GM12878 (cell line): ENCODE measurements around the gene LGALS3. TPM values are rescaled to one million over a fixed set of nuclear protein-coding genes. Genes with fewer than 3 reads are reported as not detected.

Source experiments
- ATAC-seq: fragments of 200-7000 bp; cut with Tn5 transposase; 3 replicates; pipeline ENCODE4 v1.9.1; 2020; ENCODE audit warnings: mild to moderate bottlenecking, moderate library complexity
- BruUV-seq: library from RNA; stranded (reverse); fragments of 400-500 nt; replicated peaks from 2 replicates; lab custom pipeline; 2021; lab: Mats Ljungman, UMichigan
- CTCF ChIA-PET: fragments of 300-600 bp; sonication (Branson Sonifier 250); formaldehyde crosslinking; extraction: SDS; loops from one replicate; lab custom pipeline; 2021; ENCODE audit warnings: inconsistent platforms; lab: Yijun Ruan, JAX
- POLR2A ChIA-PET: fragments of 350-600 bp; formaldehyde crosslinking; extraction: SDS; loops from one replicate; lab custom pipeline; 2021; ENCODE audit warnings: inconsistent platforms; lab: Charles Lee
- RAD21 ChIA-PET: fragments of 300-600 bp; sonication (Branson Sonifier 250); formaldehyde crosslinking; loops from one replicate; lab custom pipeline; 2023; ENCODE audit warnings: antibody characterized with exemption; ENCODE audit not compliant: unreplicated experiment; lab: Charles Lee
- SMC1A ChIA-PET: fragments of 300-600 bp; sonication (Branson Sonifier 250); formaldehyde crosslinking; loops from one replicate; lab custom pipeline; 2023; ENCODE audit not compliant: unreplicated experiment, uncharacterized antibody; lab: Charles Lee
- DNase-seq: peaks from one replicate; pipeline ENCODE4 v3.0.0-alpha.2; 2011; ENCODE audit warnings: low read depth, low spot score
- FAIRE-seq: peaks from 3 replicates; lab custom pipeline; 2011; peaks lifted over from hg19 to GRCh38; lab: Jason Lieb, UNC
- H2AFZ ChIP-seq: 2 replicates; pipeline ENCODE4 v1.6.0; 2011; ENCODE audit warnings: low read depth, low read length, control low read depth; ENCODE audit not compliant: control insufficient read depth
- H3K27ac ChIP-seq: 2 replicates; pipeline ENCODE4 v1.5.1; 2011; ENCODE audit warnings: control low read depth; ENCODE audit not compliant: control insufficient read depth, insufficient read depth
- H3K27me3 ChIP-seq, 2 experiments: replicated peaks in 1 of 2; 2 replicates each; pipeline versions ENCODE4 v1.6.0 to v1.6.1; 2011; ENCODE audit warnings: low read length in 1 of 2; ENCODE audit not compliant: control insufficient read depth in 2 of 2, insufficient read depth in 2 of 2
- H3K36me3 ChIP-seq, 2 experiments: 2 replicates each; pipeline ENCODE4 v1.5.1; 2011; ENCODE audit warnings: low read length in 1 of 2; ENCODE audit not compliant: control insufficient read depth in 2 of 2, insufficient read depth in 2 of 2
- H3K4me1 ChIP-seq: 2 replicates; pipeline ENCODE4 v1.6.1; 2011; ENCODE audit warnings: mild to moderate bottlenecking, low read length, moderate library complexity, mixed read lengths; ENCODE audit not compliant: control insufficient read depth, insufficient read depth
- H3K4me2 ChIP-seq: 2 replicates; pipeline ENCODE4 v1.6.0; 2011; ENCODE audit warnings: control low read depth; ENCODE audit not compliant: control insufficient read depth, insufficient read depth
- H3K4me3 ChIP-seq: fragments of 200-600 bp; sonication (generic); 2 replicates; pipeline ENCODE4 v1.5.1; 2016
- H3K79me2 ChIP-seq: 2 replicates; pipeline ENCODE4 v1.6.0; 2011; ENCODE audit warnings: low read length; ENCODE audit not compliant: control insufficient read depth, insufficient read depth
- H3K9ac ChIP-seq: 2 replicates; pipeline ENCODE4 v1.8.0; 2011; ENCODE audit warnings: low read length, control low read depth, mixed read lengths; ENCODE audit not compliant: control insufficient read depth, insufficient read depth
- H3K9me3 ChIP-seq: replicated peaks from 3 replicates; pipeline ENCODE4 v1.5.1; 2011; ENCODE audit warnings: mild to moderate bottlenecking, low read length; ENCODE audit not compliant: control insufficient read depth, insufficient read depth
- H4K20me1 ChIP-seq: 2 replicates; pipeline ENCODE4 v1.6.0; 2011; ENCODE audit not compliant: control insufficient read depth, insufficient read depth
- BCL11A ChIP-seq: IDR thresholded peaks from 2 replicates; pipeline ENCODE4 v1.6.1; 2011; ENCODE audit warnings: low read depth, low read length
- CHD4 ChIP-seq: fragments of 200-600 bp; sonication (generic); IDR thresholded peaks from 2 replicates; pipeline ENCODE4 v1.6.1; 2016; ENCODE audit warnings: mild to moderate bottlenecking
- CREB1 ChIP-seq: IDR thresholded peaks from 2 replicates; pipeline ENCODE4 v1.6.1; 2012; ENCODE audit warnings: low read depth, mild to moderate bottlenecking, inconsistent platforms
- EGR1 ChIP-seq, 2 experiments: IDR thresholded peaks; 1 replicate in 1 of 2; 2 replicates in 1 of 2; pipeline ENCODE4 v1.6.1; 2011 to 2012; ENCODE audit warnings: low read depth in 2 of 2, low read length in 2 of 2, borderline replicate concordance in 1 of 2, mild to moderate bottlenecking in 1 of 2, moderate library complexity in 1 of 2
- MYB ChIP-seq: fragments of 150-350 bp; IDR thresholded peaks from 2 replicates; pipeline ENCODE4 v1.6.1; 2014; ENCODE audit warnings: mild to moderate bottlenecking, low read depth, low read length, borderline replicate concordance
- NBN ChIP-seq: fragments of 450-650 bp; IDR thresholded peaks from 2 replicates; pipeline ENCODE4 v1.6.1; 2016
- NFIC ChIP-seq: IDR thresholded peaks from 2 replicates; pipeline ENCODE4 v1.6.1; 2012; ENCODE audit warnings: low read depth, mild to moderate bottlenecking, inconsistent platforms, low read length, moderate library complexity
- NFYA ChIP-seq: IDR thresholded peaks from 2 replicates; pipeline ENCODE4 v1.6.1; 2011; ENCODE audit warnings: low read depth, mild to moderate bottlenecking, low read length, improper control_type of control experiment, borderline replicate concordance
- NR2C1 ChIP-seq: fragments of 450-650 bp; IDR thresholded peaks from 2 replicates; pipeline ENCODE4 v1.6.1; 2017; ENCODE audit warnings: antibody characterized with exemption, mild to moderate bottlenecking, moderate library complexity
- PAX8 ChIP-seq: fragments of 450-650 bp; IDR thresholded peaks from 2 replicates; pipeline ENCODE4 v1.6.1; 2017; ENCODE audit warnings: mild to moderate bottlenecking, moderate library complexity
- SIN3A ChIP-seq: IDR thresholded peaks from 2 replicates; pipeline ENCODE4 v1.6.1; 2012; ENCODE audit warnings: low read depth, low read length, improper control_type of control experiment
- STAT3 ChIP-seq: IDR thresholded peaks from 2 replicates; pipeline ENCODE4 v1.6.1; 2011; ENCODE audit warnings: low read depth, low read length, improper control_type of control experiment
- WGBS: methylation state at CpG from one replicate; pipeline ENCODE4 v1.1.6; 2016; ENCODE audit warnings: low lambda C conversion rate; ENCODE audit not compliant: insufficient replicate concordance, insufficient coverage; ENCODE audit errors: missing lambda C conversion rate; 5-methylcytosine and 5-hydroxymethylcytosine counted together
- in situ Hi-C: fragments of 300-500 bp; cut with MboI; formaldehyde crosslinking; loops from 9 replicates; pipeline ENCODE4 v1.14.3; 2018; ENCODE audit warnings: mixed read lengths
- intact Hi-C: fragments of 100-400 bp; cut with micrococcal nuclease; formaldehyde crosslinking; loops from one replicate; pipeline ENCODE4 v1.14.2; 2022; ENCODE audit not compliant: unreplicated experiment
- polyA plus RNA-seq, 11 experiments: library from polyadenylated mRNA; depleted of rRNA in 4 of 11; unstranded in 6 of 11; stranded (reverse) in 5 of 11; fragments of >200 nt; fragmentation: Nextera tagmentation in 4 of 11; fragmentation: Illumina TruSeq in 1 of 11; extraction: Ambion mirVana in 4 of 11; extraction: Trizol in 1 of 11; gene quantifications; 1 replicate in 1 of 11; 2 replicates in 10 of 11; pipeline versions ENCODE4 v1.2.1 to v1.2.3, GENCODE V29; 2011 to 2016; ENCODE audit warnings: inconsistent platforms in 2 of 11, missing spikeins in 2 of 11, low read depth in 1 of 11
- total RNA-seq, 4 experiments: library from RNA; depleted of rRNA in 3 of 4; stranded (reverse); fragments of >200 nt in 3 of 4; fragmentation: Illumina TruSeq in 1 of 4; extraction: Trizol in 1 of 4; gene quantifications; 2 replicates each; pipeline versions ENCODE4 v1.2.1 to v1.2.3, GENCODE V29; 2013 to 2021
- TF ChIP-seq, protein P1 (sequence below): fragments of 450-650 bp; IDR thresholded peaks from 2 replicates; pipeline ENCODE4 v1.6.1; 2017; ENCODE audit warnings: borderline replicate concordance
- TF ChIP-seq, protein P2 (sequence below): fragments of 450-650 bp; IDR thresholded peaks from 2 replicates; pipeline ENCODE4 v1.6.1; 2017; ENCODE audit warnings: antibody characterized with exemption, mild to moderate bottlenecking, moderate library complexity

The LGALS3 gene
- total and polyA plus RNA-seq, 10 of the 15 experiments (the other 5 are each of a cell fraction or from before 2014, with no cell fraction given) = 1.5 to 34.2 (median 18.4) TPM

DNA sequence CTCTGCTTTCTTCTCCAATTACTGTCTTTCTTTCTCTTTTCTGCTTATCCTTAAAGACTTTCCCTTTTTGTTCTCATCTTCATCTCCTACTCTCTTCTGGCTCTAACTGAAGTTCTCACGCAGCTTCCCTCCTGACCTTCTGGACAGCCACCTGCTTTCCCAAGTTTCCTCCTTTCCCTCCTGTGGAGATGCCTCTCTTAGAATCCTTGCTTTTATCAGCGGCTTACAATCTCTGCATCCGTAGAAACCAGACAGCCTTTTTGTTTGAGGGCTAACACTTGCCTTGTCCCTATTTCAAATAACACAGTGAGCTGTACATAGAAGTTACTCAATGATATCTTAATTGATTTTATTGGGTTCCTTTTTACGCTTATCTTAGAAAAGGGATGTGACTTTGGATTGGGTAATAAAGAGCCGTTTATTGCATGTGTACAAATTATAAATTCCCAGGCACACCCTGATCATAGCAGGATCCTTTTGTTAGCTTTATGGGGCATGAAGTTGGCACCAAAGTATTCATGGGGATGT lies 2.1 kb upstream of the LGALS3 start:
- Histone ChIP-seq H3K27ac (no peak overlapping the region), H2AFZ (no peak overlapping the region), H3K27me3 (no peaks in the 10 kb centered on the region), H3K9me3 (no peaks in the 10 kb centered on the region), H3K79me2 (peaks cover 4% of the 10 kb centered on the region), H3K4me3 (no peak overlapping the region), H3K9ac (no peak overlapping the region), H3K36me3 (no peaks in the 10 kb centered on the region)
- WGBS = 89% methylated on average over 5 of the region's 5 CpGs
- FAIRE-seq = no peak
- in situ Hi-C loops = no loop called here
- ChIA-PET CTCF (interaction anchor here (1.3 to 2.0 kb wide), 2 partner anchors 11 to 23 kb away, joined by 5 read pairs; no protein-coding TSS in a partner anchor), POLR2A (no interaction called here), SMC1A (interaction anchor here (0.7 to 1.9 kb wide), 3 partner anchors 22 to 26 kb away, joined by 3 to 8 read pairs (median 3); no protein-coding TSS in a partner anchor)
- BruUV-seq = no TSS peak
- TF ChIP-seq NFYA (no peak), MYB (no peak), CREB1 (no peak), NBN (no peak), STAT3 (no peak), BCL11A (no peak)
- TF ChIP-seq, all 136 proteins: peak for 0
- DNase-seq = no peak
- intact Hi-C loops = no loop called here
- Histone ChIP-seq H3K4me2 (no peak overlapping the region), H3K4me1 (peaks cover 6% of the 10 kb centered on the region), H4K20me1 (peaks cover 3% of the 10 kb centered on the region; the same call in 1 of the 2 replicates)
- ATAC-seq = no peak
- RAD21 ChIA-PET = no interaction called here

DNA sequence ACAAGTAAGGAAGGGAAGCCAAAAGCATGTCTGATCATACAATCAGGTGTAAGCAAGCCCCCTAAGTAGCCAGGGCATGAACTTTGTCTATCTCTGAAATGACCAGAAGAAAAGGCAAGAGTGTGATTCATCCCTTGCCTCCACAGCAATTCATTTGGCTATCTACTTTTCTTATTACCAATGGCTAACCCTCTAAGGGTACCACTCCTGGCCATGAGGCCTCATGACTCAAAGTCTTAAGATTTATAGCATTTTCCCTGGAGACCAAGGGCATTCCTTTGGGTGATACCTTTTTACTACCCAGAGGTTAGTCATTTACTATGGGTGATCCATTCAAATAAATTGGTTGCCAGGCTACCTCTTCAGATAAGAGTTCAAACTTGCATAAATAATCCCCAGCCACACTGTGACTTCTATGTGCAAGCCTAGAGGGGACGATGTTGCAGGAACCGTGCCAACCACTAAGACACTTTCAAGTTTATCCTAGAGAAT lies 1.5 kb upstream of the LGALS3 start:
- CTCF ChIA-PET = interaction anchor here (1.1 to 1.3 kb wide), 2 partner anchors 24 to 38 kb away, joined by 3 to 5 read pairs; no protein-coding TSS in a partner anchor
- DNase-seq (no peak), FAIRE-seq (no peak), ATAC-seq (no peak)
- H2AFZ ChIP-seq = no peak overlapping the region
- H3K9me3 ChIP-seq = no peaks in the 10 kb centered on the region
- no peaks in the 10 kb centered on the region for H3K36me3 ChIP-seq
- WGBS = 74% methylated on average over 2 of the region's 2 CpGs
- POLR2A ChIA-PET = interaction anchor here (1.3 kb wide), 1 partner anchor 25 kb away, joined by 3 read pairs; no protein-coding TSS in a partner anchor
- H4K20me1 ChIP-seq = peaks cover 3% of the 10 kb centered on the region; the same call in 1 of the 2 replicates
- RAD21 ChIA-PET = no interaction called here
- no TSS peak for BruUV-seq
- no peak overlapping the region for H3K4me2 ChIP-seq
- intact Hi-C loops = no loop called here
- H3K4me3 ChIP-seq = no peak overlapping the region
- SMC1A ChIA-PET = interaction anchor here (0.7 to 1.9 kb wide), 4 partner anchors 22 to 50 kb away, joined by 3 to 8 read pairs (median 3); no protein-coding TSS in a partner anchor
- no peak overlapping the region for H3K27ac ChIP-seq
- no peak overlapping the region for H3K9ac ChIP-seq
- peaks cover 6% of the 10 kb centered on the region for H3K4me1 ChIP-seq
- in situ Hi-C loops = no loop called here
- peaks cover 4% of the 10 kb centered on the region for H3K79me2 ChIP-seq
- no peaks in the 10 kb centered on the region for H3K27me3 ChIP-seq
- TF ChIP-seq PAX8 (no peak), CHD4 (no peak), EGR1 (IDR thresholded peaks at IDR 0.05; ENCODE audit: borderline replicate concordance in 1 of 2, low read depth in 2 of 2, low read length in 2 of 2) (no peak), SIN3A (no peak), NFIC (no peak), NR2C1 (no peak)
- TF ChIP-seq, protein P1, sequence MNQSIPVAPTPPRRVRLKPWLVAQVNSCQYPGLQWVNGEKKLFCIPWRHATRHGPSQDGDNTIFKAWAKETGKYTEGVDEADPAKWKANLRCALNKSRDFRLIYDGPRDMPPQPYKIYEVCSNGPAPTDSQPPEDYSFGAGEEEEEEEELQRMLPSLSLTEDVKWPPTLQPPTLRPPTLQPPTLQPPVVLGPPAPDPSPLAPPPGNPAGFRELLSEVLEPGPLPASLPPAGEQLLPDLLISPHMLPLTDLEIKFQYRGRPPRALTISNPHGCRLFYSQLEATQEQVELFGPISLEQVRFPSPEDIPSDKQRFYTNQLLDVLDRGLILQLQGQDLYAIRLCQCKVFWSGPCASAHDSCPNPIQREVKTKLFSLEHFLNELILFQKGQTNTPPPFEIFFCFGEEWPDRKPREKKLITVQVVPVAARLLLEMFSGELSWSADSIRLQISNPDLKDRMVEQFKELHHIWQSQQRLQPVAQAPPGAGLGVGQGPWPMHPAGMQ = no peak
- TF ChIP-seq, protein P2, sequence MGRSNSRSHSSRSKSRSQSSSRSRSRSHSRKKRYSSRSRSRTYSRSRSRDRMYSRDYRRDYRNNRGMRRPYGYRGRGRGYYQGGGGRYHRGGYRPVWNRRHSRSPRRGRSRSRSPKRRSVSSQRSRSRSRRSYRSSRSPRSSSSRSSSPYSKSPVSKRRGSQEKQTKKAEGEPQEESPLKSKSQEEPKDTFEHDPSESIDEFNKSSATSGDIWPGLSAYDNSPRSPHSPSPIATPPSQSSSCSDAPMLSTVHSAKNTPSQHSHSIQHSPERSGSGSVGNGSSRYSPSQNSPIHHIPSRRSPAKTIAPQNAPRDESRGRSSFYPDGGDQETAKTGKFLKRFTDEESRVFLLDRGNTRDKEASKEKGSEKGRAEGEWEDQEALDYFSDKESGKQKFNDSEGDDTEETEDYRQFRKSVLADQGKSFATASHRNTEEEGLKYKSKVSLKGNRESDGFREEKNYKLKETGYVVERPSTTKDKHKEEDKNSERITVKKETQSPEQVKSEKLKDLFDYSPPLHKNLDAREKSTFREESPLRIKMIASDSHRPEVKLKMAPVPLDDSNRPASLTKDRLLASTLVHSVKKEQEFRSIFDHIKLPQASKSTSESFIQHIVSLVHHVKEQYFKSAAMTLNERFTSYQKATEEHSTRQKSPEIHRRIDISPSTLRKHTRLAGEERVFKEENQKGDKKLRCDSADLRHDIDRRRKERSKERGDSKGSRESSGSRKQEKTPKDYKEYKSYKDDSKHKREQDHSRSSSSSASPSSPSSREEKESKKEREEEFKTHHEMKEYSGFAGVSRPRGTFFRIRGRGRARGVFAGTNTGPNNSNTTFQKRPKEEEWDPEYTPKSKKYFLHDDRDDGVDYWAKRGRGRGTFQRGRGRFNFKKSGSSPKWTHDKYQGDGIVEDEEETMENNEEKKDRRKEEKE = no peak
